ENCODE results near the gene PRRG4.
"Not testable (repeated sequence)": the region's sequence is repeated elsewhere in the genome, so short reads cannot be mapped to it uniquely, and the experiment has no call there.

The PRRG4 gene

GRCh38 chr11:32831221-32831620, 1.5 kb downstream of the PRRG4 start:
- no peak for DNase-seq

- DNase-seq, result no peak
Measured at GRCh38 chr11:32833921-32834320, 4.2 kb downstream of the PRRG4 start.

GRCh38 chr11:32836946-32837345, 7.2 kb downstream of the PRRG4 start:
- DNase-seq, result no peak

GRCh38 chr11:32838505-32839274, 9.0 kb downstream of the PRRG4 start:
- DNase-seq, result no peak

- DNase-seq, result no peak
Measured at GRCh38 chr11:32839308-32839707, 9.6 kb downstream of the PRRG4 start.

- DNase-seq, result no peak
Measured at GRCh38 chr11:32840587-32840986, 10.9 kb downstream of the PRRG4 start.

GRCh38 chr11:32843544-32843943, 13.8 kb downstream of the PRRG4 start:
- DNase-seq, result no peak

- no peak for DNase-seq
Measured at GRCh38 chr11:32847511-32847910, 17.8 kb downstream of the PRRG4 start.

GRCh38 chr11:32849761-32850160, 20.0 kb downstream of the PRRG4 start:
- DNase-seq, result no peak

- no peak for DNase-seq
Measured at GRCh38 chr11:32851251-32851650, 21.5 kb downstream of the PRRG4 start.

- DNase-seq, result no peak
Measured at GRCh38 chr11:32852207-32852606, 22.5 kb downstream of the PRRG4 start.

- DNase-seq, result no peak
Measured at GRCh38 chr11:32855601-32856000, 25.9 kb downstream of the PRRG4 start.

GRCh38 chr11:32858731-32859130, 29.0 kb downstream of the PRRG4 start:
- DNase-seq, result no peak

- no peak for DNase-seq
Measured at GRCh38 chr11:32861850-32862577, 32.3 kb downstream of the PRRG4 start.

- DNase-seq, result no peak
Measured at GRCh38 chr11:32864555-32864954, 34.8 kb downstream of the PRRG4 start.

GRCh38 chr11:32868752-32869151, 39.0 kb downstream of the PRRG4 start:
- not testable (repeated sequence) for DNase-seq

GRCh38 chr11:32870676-32871075, 40.9 kb downstream of the PRRG4 start:
- no peak for DNase-seq

GRCh38 chr11:32874132-32874531, 44.4 kb downstream of the PRRG4 start:
- no peak for DNase-seq

GRCh38 chr11:32881286-32881685, 51.6 kb downstream of the PRRG4 start:
- no peak for DNase-seq

- no peak for DNase-seq
Measured at GRCh38 chr11:32883421-32883820, 53.7 kb downstream of the PRRG4 start.

GRCh38 chr11:32884023-32884422, 54.3 kb downstream of the PRRG4 start:
- no peak for DNase-seq

- no peak for DNase-seq
Measured at GRCh38 chr11:32884770-32885384, 55.1 kb downstream of the PRRG4 start.

- DNase-seq, result no peak
Measured at GRCh38 chr11:32885556-32885955, 55.8 kb downstream of the PRRG4 start.

GRCh38 chr11:32886180-32886579, 56.5 kb downstream of the PRRG4 start:
- DNase-seq, result no peak
